H1 (cell line): ENCODE results near the gene RBCK1. TPM values are rescaled to one million over a fixed set of nuclear protein-coding genes. Genes with fewer than 3 reads are reported as not detected.

ENCODE experiments used
- CHD7 ChIP-seq: fragments of 300-600 bp; sonication (generic); IDR thresholded peaks from 2 replicates; pipeline ENCODE4 v1.7.1; 2012; ENCODE audit warnings: low read length, moderate library complexity, mild to moderate bottlenecking, inconsistent platforms; ENCODE audit not compliant: insufficient replicate concordance
- HDAC6 ChIP-seq: IDR thresholded peaks from one replicate; pipeline ENCODE4 v1.7.1; 2012; ENCODE audit warnings: low read depth, mild to moderate bottlenecking, inconsistent platforms, low read length, moderate library complexity
- JUND ChIP-seq: IDR thresholded peaks from 2 replicates; pipeline ENCODE4 v1.6.1; 2011; ENCODE audit warnings: mild to moderate bottlenecking, improper control_type of control experiment, low read length
- polyA plus RNA-seq, 7 experiments: library from polyadenylated mRNA; depleted of rRNA in 3 of 7; stranded (reverse) in 5 of 7; unstranded in 2 of 7; fragments of >200 nt in 5 of 7; fragments of 200-250 nt in 2 of 7; gene quantifications; 1 replicate in 5 of 7; 2 replicates in 1 of 7; 4 replicates in 1 of 7; pipeline versions ENCODE4 v1.2.1 to v1.2.3, GENCODE V29; 2011 to 2013; ENCODE audit warnings: missing spikeins in 2 of 7, mixed read lengths in 2 of 7
- total RNA-seq: library from RNA; stranded (reverse); fragmentation: NEBNext Ultra II Directional; extraction: Animal tissue kit (Norgen Biotek cat#: 25700); gene quantifications from 2 replicates; pipeline ENCODE4 v1.2.1, GENCODE V29; 2021

Gene RBCK1
- total and polyA plus RNA-seq, 2 of the 8 experiments (the other 6 are each of a cell fraction or from before 2014, with no cell fraction given) = 43.1 to 54.7 TPM

DNA sequence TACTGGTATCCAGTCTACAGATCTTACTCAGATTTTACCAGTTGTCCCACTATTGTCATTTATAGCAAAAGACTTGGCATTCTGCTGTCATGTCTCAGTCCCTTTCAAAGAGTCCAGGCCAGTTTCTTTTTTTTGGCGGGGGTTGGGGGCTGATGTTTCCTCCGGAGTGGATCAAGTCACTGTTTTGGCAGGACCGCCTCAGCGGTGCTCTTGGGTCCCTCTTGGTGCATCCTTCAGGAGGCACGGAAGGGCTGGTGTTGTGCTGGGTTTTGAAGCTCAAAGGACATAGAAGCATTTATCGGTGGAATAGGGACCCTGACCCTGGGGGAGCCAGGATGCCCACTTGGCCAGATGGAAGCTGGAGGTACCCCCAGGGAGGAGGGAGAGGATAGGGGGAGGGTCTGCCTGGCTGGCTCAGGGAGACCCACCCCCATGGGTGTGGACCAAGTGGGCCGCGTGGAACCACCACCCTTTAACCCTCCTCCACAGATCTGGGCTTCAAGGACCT, 10.8 kb downstream of the RBCK1 start (continued):
- no peak for TF ChIP-seq CHD7
- no peak for TF ChIP-seq HDAC6
- TF ChIP-seq JUND = no peak
